ENCODE data around the gene DERA. TPM values are rescaled to one million over a fixed set of nuclear protein-coding genes. Genes with fewer than 3 reads are reported as not detected.

DERA gene
- total RNA-seq, 2 experiments from 2014 or later = 6.2 to 7.2 TPM

DNA sequence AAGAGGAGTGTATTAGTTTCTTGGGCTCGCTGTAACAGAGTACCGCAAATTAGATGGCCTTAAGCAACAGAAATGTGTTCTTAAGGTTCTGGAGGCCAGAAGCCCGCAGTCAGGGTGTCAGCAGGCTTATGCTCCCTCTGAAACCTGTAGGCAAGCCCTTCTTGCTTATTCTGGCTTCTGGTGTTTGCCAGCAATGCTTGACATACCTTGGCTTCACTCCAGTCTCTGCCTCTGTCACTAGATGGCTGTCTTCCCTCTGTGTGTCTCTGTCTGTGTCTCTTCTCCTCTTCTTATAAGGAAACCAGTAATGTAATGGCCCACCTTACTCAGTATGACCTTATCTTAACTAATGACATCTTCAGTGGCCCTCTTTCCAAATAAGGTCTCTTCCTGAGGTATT lies 85.1 kb downstream of the DERA start:
- intact Hi-C loops (cut with DNase I, micrococcal nuclease) = no loop called here
- Mint-ChIP-seq H3K27me3 (no peaks in the 10 kb centered on the region), H3K9me3 (no peaks in the 10 kb centered on the region), H3K27ac (no peak overlapping the region), H3K4me1 (ENCODE audit: low read depth) (no peaks in the 10 kb centered on the region), H3K36me3 (ENCODE audit: low read depth) (peaks cover 64% of the 10 kb centered on the region), H3K4me3 (no peak overlapping the region)
- POLR2A ChIA-PET = no interaction called here
- DNase-seq (no peak), ATAC-seq (ENCODE audit: poor library complexity) (no peak)
- no peaks in the 10 kb centered on the region for H3K9me3 ChIP-seq (ENCODE audit: control insufficient read depth in 1 of 2, insufficient read depth in 1 of 2, low read length in 2 of 2)
- H3K27ac ChIP-seq (ENCODE audit: low read depth in 1 of 2, low read length in 2 of 2) = no peak overlapping the region
- no peak overlapping the region for H3K4me3 ChIP-seq (ENCODE audit: low read length)
- peaks cover 3% of the 10 kb centered on the region for H3K36me3 ChIP-seq (ENCODE audit: insufficient read depth, low read length)
- no peaks in the 10 kb centered on the region for H3K4me1 ChIP-seq (ENCODE audit: insufficient read depth, low read length)
- no peaks in the 10 kb centered on the region for H3K27me3 ChIP-seq (ENCODE audit: control insufficient read depth in 1 of 2, insufficient read depth in 2 of 2, low read length in 2 of 2)
- TF ChIP-seq CTCF (IDR thresholded peaks at IDR 0.05) = no peak
- CTCF ChIA-PET = no interaction called here

- H3K4me3 Mint-ChIP-seq = no peak overlapping the region
- Histone ChIP-seq H3K27me3 (ENCODE audit: control insufficient read depth in 1 of 2, insufficient read depth in 2 of 2, low read length in 2 of 2) (no peaks in the 10 kb centered on the region), H3K4me1 (ENCODE audit: insufficient read depth, low read length) (no peaks in the 10 kb centered on the region), H3K36me3 (ENCODE audit: insufficient read depth, low read length) (peaks cover 3% of the 10 kb centered on the region), H3K4me3 (ENCODE audit: low read length) (no peak overlapping the region), H3K27ac (ENCODE audit: low read depth in 1 of 2, low read length in 2 of 2) (no peak overlapping the region), H3K9me3 (ENCODE audit: control insufficient read depth in 1 of 2, insufficient read depth in 1 of 2, low read length in 2 of 2) (no peaks in the 10 kb centered on the region)
- no peaks in the 10 kb centered on the region for H3K27me3 Mint-ChIP-seq
- ATAC-seq (ENCODE audit: poor library complexity) (no peak), DNase-seq (no peak)
- peaks cover 62% of the 10 kb centered on the region for H3K36me3 Mint-ChIP-seq (ENCODE audit: low read depth)
- H3K9me3 Mint-ChIP-seq = no peaks in the 10 kb centered on the region
- intact Hi-C loops (cut with DNase I, micrococcal nuclease) = no loop called here
- no peak for TF ChIP-seq CTCF (IDR thresholded peaks at IDR 0.05)
- H3K27ac Mint-ChIP-seq = no peak overlapping the region
- CTCF ChIA-PET = no interaction called here
- H3K4me1 Mint-ChIP-seq (ENCODE audit: low read depth) = no peaks in the 10 kb centered on the region
- POLR2A ChIA-PET = no interaction called here
These were observed 85.8 kb downstream of the DERA start for GRCh38 chr12:15996948-15997347.

- Mint-ChIP-seq H3K36me3 (ENCODE audit: low read depth) (peaks cover 59% of the 10 kb centered on the region), H3K9me3 (no peaks in the 10 kb centered on the region), H3K4me1 (ENCODE audit: low read depth) (no peaks in the 10 kb centered on the region), H3K27me3 (no peaks in the 10 kb centered on the region), H3K4me3 (no peak overlapping the region), H3K27ac (no peak overlapping the region)
- POLR2A ChIA-PET = no interaction called here
- CTCF ChIA-PET = no interaction called here
- no peak for DNase-seq
- no peak for ATAC-seq (ENCODE audit: poor library complexity)
- intact Hi-C loops (cut with DNase I, micrococcal nuclease) = no loop called here
- no peak for TF ChIP-seq CTCF (IDR thresholded peaks at IDR 0.05)
- Histone ChIP-seq H3K27ac (ENCODE audit: low read depth in 1 of 2, low read length in 2 of 2) (no peak overlapping the region), H3K4me1 (ENCODE audit: insufficient read depth, low read length) (no peaks in the 10 kb centered on the region), H3K9me3 (ENCODE audit: control insufficient read depth in 1 of 2, insufficient read depth in 1 of 2, low read length in 2 of 2) (no peaks in the 10 kb centered on the region), H3K4me3 (ENCODE audit: low read length) (no peak overlapping the region), H3K27me3 (ENCODE audit: control insufficient read depth in 1 of 2, insufficient read depth in 2 of 2, low read length in 2 of 2) (no peaks in the 10 kb centered on the region), H3K36me3 (ENCODE audit: insufficient read depth, low read length) (no peaks in the 10 kb centered on the region)
These were observed 86.8 kb downstream of the DERA start for GRCh38 chr12:15997910-15998309.
